Inflammatory macrophage treated with lipopolysaccharide for 1 hour (primary cell): ENCODE data around the gene ELMO1.

Experiments used
- DNase-seq, 2 donors: peaks; one replicate each; pipeline ENCODE4 v3.0.0-alpha.2; 2020 to 2022

Gene ELMO1

DNA sequence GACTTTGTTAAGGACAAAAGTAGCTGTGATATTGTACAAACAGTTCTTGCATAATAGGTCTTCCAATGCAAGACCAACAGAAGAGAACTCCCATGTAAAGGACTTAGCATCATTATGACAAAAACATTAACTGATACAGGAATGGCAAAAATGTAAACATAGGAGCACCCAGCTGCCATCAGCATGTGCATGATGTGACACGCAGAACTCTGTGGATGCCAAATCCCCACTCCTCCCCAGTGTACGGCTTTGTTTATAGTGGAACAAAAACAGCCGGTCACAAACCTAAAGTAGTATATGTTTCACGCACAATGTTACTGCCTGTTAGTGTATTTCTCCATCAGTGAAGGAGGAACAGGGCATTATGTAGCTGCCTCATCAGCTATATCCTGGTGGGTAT lies 408.3 kb downstream of the ELMO1 start:
- no peak for DNase-seq

DNA sequence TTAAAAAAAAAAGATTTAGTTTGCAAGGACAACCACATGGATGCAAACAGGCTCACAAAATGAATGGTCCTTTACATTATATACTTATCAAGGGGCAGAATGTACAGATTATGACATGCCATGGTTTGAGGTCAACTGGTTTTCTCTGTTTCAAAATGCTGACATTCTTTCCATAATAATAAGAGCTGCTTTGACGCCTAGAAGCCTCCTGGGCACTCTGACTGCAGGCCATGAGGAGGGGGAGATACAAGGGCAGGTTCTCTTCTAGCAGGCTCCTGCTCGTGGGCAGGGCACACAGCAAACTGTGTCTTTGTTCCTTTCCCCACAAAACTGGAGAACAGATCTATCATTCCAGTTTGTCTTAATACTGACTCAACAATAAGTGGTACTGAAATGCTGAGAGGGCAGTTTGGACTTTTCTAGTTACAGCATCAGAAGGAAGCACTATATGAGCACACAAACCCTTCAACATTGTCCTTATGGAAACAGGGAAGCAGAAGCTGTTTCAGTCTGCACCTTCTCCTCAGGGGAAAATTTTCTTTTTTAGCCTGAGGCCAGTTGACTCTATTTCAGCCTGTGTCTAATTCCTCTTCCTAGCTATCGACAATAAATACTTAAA lies 409.4 kb downstream of the ELMO1 start:
- no peak for DNase-seq

GRCh38 chr7:37038706-37039105 lies 410.0 kb downstream of the ELMO1 start:
- DNase-seq: no peak

- DNase-seq: no peak
Measured at GRCh38 chr7:37037286-37037685, 411.4 kb downstream of the ELMO1 start.

- no peak for DNase-seq
Measured at GRCh38 chr7:37035631-37036030, 413.0 kb downstream of the ELMO1 start.

GRCh38 chr7:37033141-37033540 lies 415.5 kb downstream of the ELMO1 start:
- no peak for DNase-seq

GRCh38 chr7:37032258-37032601 lies 416.4 kb downstream of the ELMO1 start:
- no peak for DNase-seq

GRCh38 chr7:37031571-37032257 lies 416.9 kb downstream of the ELMO1 start:
- peak; percentile 85 to 88 for DNase-seq

- no peak for DNase-seq
Measured at GRCh38 chr7:37028909-37029440, 419.7 kb downstream of the ELMO1 start.

GRCh38 chr7:37027557-37028341 lies 420.9 kb downstream of the ELMO1 start:
- no peak for DNase-seq

DNA sequence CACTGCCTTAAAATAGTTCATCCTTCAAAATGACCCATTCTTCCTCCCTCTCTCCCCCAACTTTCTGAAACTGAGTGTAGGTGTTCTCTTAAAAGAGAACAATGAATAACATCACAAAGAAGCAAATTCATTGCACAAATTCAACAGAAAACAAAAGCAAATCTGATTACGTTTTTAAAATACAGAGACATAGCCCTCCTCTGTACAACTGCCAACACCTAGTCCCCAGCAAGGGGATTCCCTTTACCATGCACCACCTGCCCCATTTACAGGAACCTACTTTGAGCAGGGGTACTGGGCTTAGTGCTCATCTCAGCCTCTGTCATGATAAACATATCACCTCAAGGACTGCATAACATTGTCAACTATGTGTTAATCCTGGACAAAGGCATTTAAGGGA lies 421.6 kb downstream of the ELMO1 start:
- DNase-seq: no peak

DNA sequence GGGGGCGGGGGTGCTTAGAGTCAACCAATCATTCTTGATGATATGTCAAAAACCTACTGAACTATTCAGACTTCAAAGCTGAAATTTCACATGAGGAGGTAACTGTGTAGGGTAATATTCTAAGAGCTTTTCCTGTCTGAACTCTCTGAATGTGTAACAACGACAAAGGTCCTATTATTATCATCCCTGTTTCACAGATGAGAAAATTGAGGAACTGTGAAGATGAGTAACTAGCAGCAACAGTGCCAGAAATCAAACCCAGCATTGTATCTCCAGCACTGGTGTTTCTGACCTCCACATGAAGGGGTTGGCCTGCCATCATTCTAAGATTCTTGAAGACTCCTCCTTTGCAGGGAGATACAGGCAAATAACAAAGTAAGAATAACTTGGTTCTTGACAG lies 429.7 kb downstream of the ELMO1 start:
- no peak for DNase-seq

DNA sequence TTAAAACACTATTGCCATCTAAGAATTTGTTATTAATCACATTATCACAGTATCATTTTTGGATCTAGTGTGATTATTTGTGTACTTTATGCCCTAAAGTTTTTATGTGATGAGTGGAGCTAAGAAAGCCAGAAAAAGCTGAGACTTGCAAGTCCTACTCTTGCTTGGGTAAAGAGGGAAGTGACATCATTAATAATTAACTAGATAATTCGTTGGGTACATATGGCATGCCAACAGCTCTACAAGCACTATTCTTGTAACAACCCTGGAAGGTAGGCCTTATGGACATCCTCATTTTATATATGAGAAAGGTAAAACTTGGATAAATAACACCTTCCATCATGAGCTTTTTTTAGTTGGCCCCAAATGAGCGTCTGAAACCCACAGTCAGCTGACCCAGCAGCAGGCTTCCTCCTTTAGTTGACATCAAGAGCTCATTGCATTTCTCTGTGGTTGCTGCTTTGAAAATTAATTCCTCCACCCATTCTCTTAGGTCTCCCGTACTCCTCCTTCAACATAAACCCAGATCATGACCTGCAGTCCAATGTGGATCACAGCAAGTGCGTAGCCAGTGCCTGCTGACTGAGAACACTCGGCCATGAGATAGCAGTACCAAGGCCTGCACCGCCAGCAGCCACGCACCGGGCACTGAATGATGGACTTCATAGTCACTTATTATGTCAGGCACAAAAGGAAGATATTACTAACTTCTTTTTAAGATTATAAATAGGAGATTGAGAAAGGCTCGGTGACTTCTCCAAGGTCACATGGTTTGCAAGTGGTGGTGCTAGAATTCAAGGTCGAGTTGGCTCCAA lies 432.4 kb downstream of the ELMO1 start:
- DNase-seq: peak; percentile 2 to 14

GRCh38 chr7:37015353-37016034 lies 433.2 kb downstream of the ELMO1 start:
- no peak for DNase-seq

- DNase-seq: no peak
Measured at GRCh38 chr7:37013771-37014170, 434.9 kb downstream of the ELMO1 start.

DNA sequence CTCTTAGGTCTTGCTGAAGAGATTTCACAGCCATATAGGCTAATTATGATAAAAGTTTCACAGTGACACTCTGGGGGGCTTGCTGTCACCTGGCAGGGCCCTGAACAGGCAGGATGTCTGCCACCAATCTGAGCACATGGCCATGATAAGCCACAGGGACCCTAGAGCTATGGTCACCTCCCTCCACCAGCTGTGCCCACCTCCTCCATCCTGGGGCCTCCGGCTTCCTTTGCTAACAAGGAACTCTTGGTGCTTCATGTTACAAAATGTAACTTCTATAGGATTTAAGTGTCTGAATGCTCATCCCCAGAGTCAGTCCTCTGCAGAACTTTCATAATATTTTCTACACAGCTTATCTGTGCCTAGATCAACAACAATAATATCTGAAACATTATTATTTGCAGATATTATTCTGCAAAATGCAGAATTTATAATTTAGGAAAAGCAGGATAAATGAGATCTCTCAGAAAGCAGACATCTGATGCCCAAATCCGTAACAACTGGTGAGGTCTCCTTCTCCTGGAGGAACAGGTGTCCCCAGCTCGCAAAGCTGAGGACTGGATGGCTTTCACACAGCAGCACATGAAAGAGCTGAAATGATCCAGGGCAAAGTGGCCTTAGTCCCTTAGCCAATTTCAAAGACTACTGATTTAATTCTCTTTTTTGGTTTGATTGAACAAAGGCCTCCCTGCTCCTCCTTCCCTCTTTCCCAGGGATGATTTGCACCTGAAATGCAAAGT lies 437.3 kb downstream of the ELMO1 start:
- no peak for DNase-seq

DNA sequence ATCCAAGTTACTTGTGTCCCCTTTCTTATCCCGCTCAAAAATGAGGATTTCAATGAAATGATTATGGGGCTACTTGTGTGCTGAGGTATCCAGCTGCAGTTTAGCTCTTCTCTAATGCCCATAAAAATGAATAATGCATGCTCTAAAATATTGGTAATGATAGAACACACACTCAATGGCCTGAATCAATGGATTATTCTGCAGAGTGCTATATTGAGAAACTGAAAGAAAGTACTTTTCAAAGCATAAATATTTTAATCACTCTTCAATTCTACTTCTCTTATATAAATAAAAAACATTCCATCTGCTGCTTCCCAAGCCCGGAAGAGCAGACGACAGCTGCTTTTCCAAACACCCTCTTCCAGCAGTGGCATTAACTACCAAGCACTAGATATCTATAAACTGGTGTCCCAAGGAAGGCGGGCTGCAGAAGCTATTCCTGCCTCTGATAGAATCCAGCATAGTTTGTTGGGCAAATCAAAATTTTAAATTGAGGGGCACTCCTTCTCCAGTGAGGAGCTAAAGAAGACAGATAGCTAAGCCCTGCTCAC lies 439.5 kb downstream of the ELMO1 start:
- no peak for DNase-seq

DNA sequence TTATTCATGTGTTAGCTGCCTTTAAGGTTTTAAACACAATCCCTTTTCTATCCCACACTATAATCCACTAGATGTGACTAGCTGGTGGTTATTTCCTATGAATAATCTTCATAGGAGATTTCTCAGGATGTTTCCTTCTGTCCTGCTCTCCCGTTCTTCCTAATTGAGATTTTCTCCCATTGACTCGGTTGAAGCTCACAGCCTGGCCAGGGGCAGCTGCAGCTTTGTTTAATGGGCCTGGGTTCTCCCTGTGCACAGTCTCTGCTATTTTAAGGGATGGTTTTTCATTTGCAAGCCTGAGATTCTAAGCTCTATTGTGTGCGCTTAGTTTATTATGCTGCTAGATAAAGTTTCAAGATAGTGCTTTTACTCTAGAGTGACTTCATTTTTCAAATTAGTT lies 441.0 kb downstream of the ELMO1 start:
- no peak for DNase-seq

GRCh38 chr7:37007268-37007667 lies 441.4 kb downstream of the ELMO1 start:
- no peak for DNase-seq

- no peak for DNase-seq
Measured at GRCh38 chr7:37006764-37007163, 441.9 kb downstream of the ELMO1 start.

GRCh38 chr7:37000511-37000910 lies 448.2 kb downstream of the ELMO1 start:
- DNase-seq: no peak
